Fibroblast of pulmonary artery (primary cell): ENCODE measurements around the gene TEX22.

Experiments
- DNase-seq: peaks from one replicate; pipeline ENCODE4 v3.0.0-alpha.2; 2010; ENCODE audit warnings: low read depth
- H3K4me3 ChIP-seq: replicated peaks from 2 replicates; pipeline ENCODE4 v1.5.1; 2011; ENCODE audit warnings: low read depth, mild to moderate bottlenecking, control low read depth, low read length, moderate library complexity
- CTCF ChIP-seq: IDR thresholded peaks from 2 replicates; pipeline ENCODE4 v1.5.1; 2011; ENCODE audit warnings: mild to moderate bottlenecking, control low read depth, low read length, inconsistent platforms; ENCODE audit errors: missing control alignments

TEX22 gene

GRCh38 chr14:105389534-105389933 is 8.8 kb upstream of the TEX22 start:
- TF ChIP-seq CTCF: no peak
- DNase-seq: no peak
- H3K4me3 ChIP-seq: no peak overlapping the region

GRCh38 chr14:105389976-105390848 is 8.1 kb upstream of the TEX22 start:
- no peak overlapping the region for H3K4me3 ChIP-seq
- DNase-seq: no peak
- no peak for TF ChIP-seq CTCF

GRCh38 chr14:105390849-105391500 is 7.4 kb upstream of the TEX22 start:
- no peak for TF ChIP-seq CTCF
- no peak overlapping the region for H3K4me3 ChIP-seq
- DNase-seq: no peak

- DNase-seq: no peak
- no peak for TF ChIP-seq CTCF
- no peak overlapping the region for H3K4me3 ChIP-seq
Observed at GRCh38 chr14:105391541-105391940, 6.8 kb upstream of the TEX22 start.

GRCh38 chr14:105392131-105393090 is 5.9 kb upstream of the TEX22 start:
- TF ChIP-seq CTCF: no peak
- H3K4me3 ChIP-seq: no peak overlapping the region
- no peak for DNase-seq

GRCh38 chr14:105393151-105393550 is 5.2 kb upstream of the TEX22 start:
- no peak for DNase-seq
- H3K4me3 ChIP-seq: no peak overlapping the region
- TF ChIP-seq CTCF: no peak
